H7 (cell line): ENCODE measurements around the gene CDH8. TPM values are rescaled to one million over a fixed set of nuclear protein-coding genes. Genes with fewer than 3 reads are reported as not detected.

Experiments used
- DNase-seq: peaks from one replicate; pipeline ENCODE4 v3.0.0; 2012
- H3K27me3 ChIP-seq: 2 replicates; pipeline ENCODE4 v1.6.0; 2011; ENCODE audit warnings: mild to moderate bottlenecking, low read length; ENCODE audit not compliant: control insufficient read depth, insufficient read depth
- H3K36me3 ChIP-seq: replicated peaks from 2 replicates; pipeline ENCODE4 v1.5.1; 2011; ENCODE audit warnings: low read length; ENCODE audit not compliant: control insufficient read depth, insufficient read depth
- H3K4me3 ChIP-seq: 2 replicates; pipeline ENCODE4 v1.5.1; 2011; ENCODE audit warnings: low read depth, mild to moderate bottlenecking, control low read depth, low read length, moderate library complexity; ENCODE audit not compliant: insufficient read depth
- total RNA-seq: library from RNA; depleted of rRNA; stranded (reverse); fragments of >200 nt; shearing (Covaris generic); gene quantifications from 2 replicates; pipeline ENCODE4 v1.2.3, GENCODE V29; 2014

The CDH8 gene
- total RNA-seq, 1 experiment from 2014 or later, result 0.87 TPM

DNA sequence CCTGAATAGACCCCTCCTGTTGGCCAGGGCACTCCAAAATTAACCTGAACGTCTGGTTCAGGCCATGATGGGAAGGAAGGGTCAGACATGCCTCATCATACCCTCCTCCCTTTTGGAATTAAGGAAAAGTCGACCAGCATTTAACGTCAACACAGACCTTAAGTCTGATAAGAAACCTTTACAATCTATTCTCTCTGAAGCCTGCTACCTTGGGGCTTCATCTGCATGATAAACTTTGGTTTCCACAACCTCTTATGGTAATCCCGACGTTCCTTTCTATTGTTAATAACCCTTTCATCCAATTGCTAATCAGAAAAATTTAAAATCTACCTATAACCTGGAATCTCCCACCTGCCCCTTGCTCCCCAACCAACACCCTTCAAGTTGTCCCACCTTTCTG lies 358.5 kb downstream of the CDH8 start:
- no peaks in the 10 kb centered on the region for H3K36me3 ChIP-seq
- no peak overlapping the region for H3K4me3 ChIP-seq
- no peaks in the 10 kb centered on the region for H3K27me3 ChIP-seq
- DNase-seq, result no peak

DNA sequence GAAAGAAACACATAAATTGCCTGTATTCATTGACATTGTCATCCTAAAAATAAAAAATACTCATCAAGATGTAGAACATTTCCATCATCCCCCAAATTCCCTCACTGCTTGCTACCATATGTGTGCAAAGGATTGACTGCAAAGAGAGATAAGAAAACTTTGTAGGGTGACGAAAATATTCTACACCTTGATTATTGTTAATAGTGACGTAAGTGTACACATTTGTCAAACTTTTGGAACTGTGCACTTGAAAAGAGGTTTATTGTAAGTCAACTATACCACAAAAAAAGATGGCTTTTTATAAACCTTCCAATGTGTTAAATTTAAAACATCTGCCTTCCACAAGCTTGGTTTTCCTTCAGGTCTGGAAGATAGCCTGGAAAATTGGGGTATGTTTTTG lies 359.5 kb downstream of the CDH8 start:
- no peaks in the 10 kb centered on the region for H3K27me3 ChIP-seq
- DNase-seq, result no peak
- no peaks in the 10 kb centered on the region for H3K36me3 ChIP-seq
- H3K4me3 ChIP-seq, result no peak overlapping the region

DNA sequence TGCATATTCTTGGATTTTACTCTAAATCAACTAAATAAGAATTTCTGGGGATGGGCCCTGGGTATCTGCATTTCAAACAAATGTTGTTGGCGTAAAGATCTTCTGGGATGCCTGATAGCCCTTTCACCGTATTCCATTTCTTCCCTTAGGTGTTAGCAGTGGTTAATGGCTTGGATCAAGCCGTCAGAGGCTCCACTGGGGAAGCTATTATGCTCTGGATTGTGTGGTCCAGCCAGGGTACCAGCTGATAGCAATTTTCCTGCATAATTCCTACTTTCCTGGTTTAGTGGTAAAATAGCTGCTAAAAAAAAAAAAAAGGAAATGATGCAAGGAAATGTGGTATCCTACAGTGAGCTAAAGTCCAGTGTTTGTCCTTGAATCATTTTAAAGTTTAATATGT lies 365.1 kb downstream of the CDH8 start:
- H3K36me3 ChIP-seq, result no peaks in the 10 kb centered on the region
- H3K27me3 ChIP-seq, result no peaks in the 10 kb centered on the region
- DNase-seq, result no peak
- no peak overlapping the region for H3K4me3 ChIP-seq

DNA sequence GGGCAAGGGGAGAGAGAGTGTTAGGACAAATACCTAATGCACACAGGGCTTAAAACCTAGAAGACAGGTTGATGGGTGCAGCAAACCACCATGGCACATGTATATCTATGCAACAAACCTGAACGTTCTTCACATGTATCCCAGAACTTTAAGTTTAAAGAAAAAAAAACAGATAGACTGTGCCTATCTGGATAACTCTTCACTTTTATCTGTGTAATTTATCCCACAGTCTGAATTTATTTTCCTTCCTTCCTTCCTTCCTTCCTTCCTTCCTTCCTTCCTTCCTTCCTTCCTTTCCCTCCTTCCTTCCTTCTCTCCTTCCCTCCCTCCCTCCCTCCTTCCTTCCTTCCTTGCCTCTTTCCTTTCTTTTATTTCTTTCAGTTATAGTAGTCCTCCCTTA lies 370.7 kb downstream of the CDH8 start:
- no peak overlapping the region for H3K4me3 ChIP-seq
- no peak for DNase-seq
- no peaks in the 10 kb centered on the region for H3K27me3 ChIP-seq
- no peaks in the 10 kb centered on the region for H3K36me3 ChIP-seq

DNA sequence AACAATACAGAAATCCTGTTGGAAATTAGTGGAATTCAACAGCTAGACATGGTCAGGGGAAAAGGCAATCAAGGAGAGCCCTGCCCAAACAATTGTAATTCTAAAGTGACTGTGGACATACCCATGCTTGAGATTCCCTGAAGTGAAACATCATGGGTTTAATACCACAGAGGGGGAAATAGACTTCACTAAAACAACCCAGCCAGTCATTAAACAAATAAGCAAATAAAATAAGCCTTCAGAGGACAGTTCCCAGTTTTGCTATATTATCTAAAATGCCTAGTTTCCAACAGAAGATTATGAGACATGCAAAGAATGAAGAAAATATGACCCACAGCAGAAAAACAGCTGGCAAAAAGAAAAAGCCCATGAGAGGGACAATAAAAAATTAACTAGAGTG lies 376.3 kb downstream of the CDH8 start:
- Histone ChIP-seq H3K36me3 (no peaks in the 10 kb centered on the region), H3K4me3 (no peak overlapping the region), H3K27me3 (no peaks in the 10 kb centered on the region)
- DNase-seq, result no peak

GRCh38 chr16:61654962-61655361 lies 381.3 kb downstream of the CDH8 start:
- no peaks in the 10 kb centered on the region for H3K36me3 ChIP-seq
- DNase-seq, result no peak
- no peak overlapping the region for H3K4me3 ChIP-seq
- no peaks in the 10 kb centered on the region for H3K27me3 ChIP-seq

DNA sequence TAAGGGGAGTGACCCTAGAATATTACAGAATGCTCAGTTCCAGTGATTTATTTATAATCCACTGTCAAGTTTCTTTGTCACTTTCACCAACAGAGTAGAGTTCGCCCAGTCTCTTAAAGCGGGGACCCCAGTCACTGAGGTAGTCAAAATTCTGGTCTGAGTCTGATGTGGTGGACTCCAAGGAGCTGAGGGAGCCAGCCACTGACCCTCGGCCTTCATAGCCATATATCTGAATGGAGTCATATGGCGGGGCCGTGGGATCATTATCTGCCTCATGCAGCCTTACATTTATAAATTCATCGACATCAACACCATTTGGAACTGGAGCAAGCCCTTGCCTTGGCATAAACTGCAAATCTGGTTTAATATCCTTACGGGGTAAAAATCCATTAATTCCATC lies 382.7 kb downstream of the CDH8 start:
- no peak overlapping the region for H3K4me3 ChIP-seq
- H3K36me3 ChIP-seq, result no peaks in the 10 kb centered on the region
- DNase-seq, result no peak
- no peaks in the 10 kb centered on the region for H3K27me3 ChIP-seq

GRCh38 chr16:61645561-61645960 lies 390.7 kb downstream of the CDH8 start:
- Histone ChIP-seq H3K27me3 (no peaks in the 10 kb centered on the region), H3K4me3 (no peak overlapping the region), H3K36me3 (no peaks in the 10 kb centered on the region)
- no peak for DNase-seq

DNA sequence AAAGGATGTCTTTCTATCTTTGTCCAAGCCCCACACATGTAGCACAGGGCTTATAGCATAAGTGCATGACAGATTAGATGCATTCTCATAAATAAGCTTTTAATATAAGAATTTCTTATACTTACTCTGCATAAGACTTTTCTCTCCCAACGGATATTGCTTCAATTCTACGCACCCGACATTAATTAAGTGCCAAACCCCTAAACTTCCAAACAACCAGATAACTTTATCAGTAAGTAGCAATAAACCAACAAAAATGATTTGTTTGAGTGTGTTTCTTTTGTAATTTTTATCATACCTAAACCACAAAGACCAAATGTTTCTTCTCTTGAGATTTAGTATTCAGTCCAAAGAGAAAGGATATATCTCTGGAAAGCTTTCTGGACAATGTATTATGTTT lies 391.5 kb downstream of the CDH8 start:
- no peaks in the 10 kb centered on the region for H3K27me3 ChIP-seq
- H3K36me3 ChIP-seq, result no peaks in the 10 kb centered on the region
- DNase-seq, result no peak
- H3K4me3 ChIP-seq, result no peak overlapping the region

DNA sequence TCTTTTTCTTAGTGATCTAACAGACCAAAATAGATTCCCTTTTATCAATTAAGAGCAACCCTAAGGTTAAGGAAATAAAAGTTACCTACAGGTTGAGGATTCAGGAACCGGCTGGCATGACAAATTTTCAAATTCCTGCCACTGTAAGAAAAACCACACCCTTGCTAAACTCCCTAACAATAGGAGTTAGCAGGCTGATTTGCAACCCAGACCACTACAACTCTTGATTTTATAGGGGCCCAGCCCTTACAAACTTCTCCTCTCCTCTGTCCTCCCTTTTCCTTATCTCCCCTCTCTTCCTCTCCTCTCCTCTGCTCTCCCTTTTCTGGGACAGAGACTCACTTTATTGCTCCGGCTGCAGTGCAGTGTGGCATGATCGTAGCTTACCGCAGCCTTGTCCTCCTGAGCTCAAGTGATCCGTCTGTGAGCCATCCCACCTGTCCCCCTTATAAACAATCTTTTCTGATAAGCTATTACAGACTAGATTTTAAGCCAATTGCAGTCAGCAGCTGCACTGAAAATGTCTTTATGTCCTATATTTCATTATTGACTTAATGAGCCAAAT lies 418.9 kb downstream of the CDH8 start:
- H3K36me3 ChIP-seq, result no peaks in the 10 kb centered on the region
- no peak for DNase-seq
- H3K27me3 ChIP-seq, result no peaks in the 10 kb centered on the region
- no peak overlapping the region for H3K4me3 ChIP-seq

- Histone ChIP-seq H3K4me3 (no peak overlapping the region), H3K36me3 (no peaks in the 10 kb centered on the region), H3K27me3 (no peaks in the 10 kb centered on the region)
- no peak for DNase-seq
Measured at GRCh38 chr16:61616088-61616487, 420.1 kb downstream of the CDH8 start.

DNA sequence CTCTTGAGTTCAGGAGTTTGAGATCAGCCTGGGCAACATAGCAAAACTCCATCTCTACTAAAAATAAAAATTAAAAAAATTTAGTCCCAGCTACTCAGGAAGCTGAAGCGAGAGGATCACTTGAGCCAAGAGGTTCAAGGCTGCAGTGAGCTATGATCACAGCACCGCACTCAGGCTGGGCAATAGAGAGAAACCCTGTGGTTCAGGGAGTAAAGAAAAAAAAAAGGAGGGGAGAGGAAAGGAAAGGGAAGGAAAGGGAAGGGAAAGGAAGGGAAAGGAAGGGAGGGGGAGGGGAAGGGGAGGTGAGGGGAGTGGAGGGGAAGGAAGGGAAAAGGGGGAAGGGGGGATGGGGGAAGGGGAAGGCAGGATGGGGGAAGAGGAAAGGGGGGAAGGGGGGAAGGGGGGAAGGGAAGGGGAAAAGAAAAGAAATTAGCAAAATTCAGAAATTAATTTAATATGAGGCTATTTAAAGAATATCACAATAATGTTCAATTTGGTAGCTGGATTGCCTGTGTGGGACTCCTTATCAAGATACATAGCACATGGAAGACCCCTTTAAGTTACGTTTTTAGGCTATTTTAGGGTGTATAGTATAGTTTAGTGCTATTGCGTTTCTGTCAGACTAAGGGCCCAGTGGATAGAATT lies 424.3 kb downstream of the CDH8 start:
- Histone ChIP-seq H3K36me3 (no peaks in the 10 kb centered on the region), H3K27me3 (no peaks in the 10 kb centered on the region)
- DNase-seq, result no peak

GRCh38 chr16:61606581-61606980 lies 429.7 kb downstream of the CDH8 start:
- H3K4me3 ChIP-seq, result no peak overlapping the region
- H3K36me3 ChIP-seq, result no peaks in the 10 kb centered on the region
- H3K27me3 ChIP-seq, result no peaks in the 10 kb centered on the region
- DNase-seq, result no peak

More for the DNA sequence above, 424.3 kb downstream of the CDH8 start:
- no peak overlapping the region for H3K4me3 ChIP-seq
